ENCODE data around the gene RASD2.

The RASD2 gene

GRCh38 chr22:35561796-35562526, 21.3 kb downstream of the RASD2 start:
- DNase-seq: no peak

- no peak for DNase-seq
These were observed 22.6 kb downstream of the RASD2 start for GRCh38 chr22:35563211-35563610.

- DNase-seq: no peak
These were observed 24.6 kb downstream of the RASD2 start for GRCh38 chr22:35564975-35565867.

GRCh38 chr22:35567351-35568141, 26.9 kb downstream of the RASD2 start:
- DNase-seq: no peak

GRCh38 chr22:35568751-35569739, 28.4 kb downstream of the RASD2 start:
- DNase-seq: no peak

GRCh38 chr22:35569916-35570315, 29.3 kb downstream of the RASD2 start:
- no peak for DNase-seq

GRCh38 chr22:35570686-35571194, 30.1 kb downstream of the RASD2 start:
- DNase-seq: no peak

- no peak for DNase-seq
These were observed 31.9 kb downstream of the RASD2 start for GRCh38 chr22:35572556-35572955.

GRCh38 chr22:35575116-35575748, 34.6 kb downstream of the RASD2 start:
- no peak for DNase-seq

- DNase-seq: no peak
These were observed 36.0 kb downstream of the RASD2 start for GRCh38 chr22:35576671-35577070.

- no peak for DNase-seq
These were observed 37.4 kb downstream of the RASD2 start for GRCh38 chr22:35577799-35578659.

GRCh38 chr22:35578836-35579575, 38.4 kb downstream of the RASD2 start:
- DNase-seq: no peak

GRCh38 chr22:35580351-35581022, 39.9 kb downstream of the RASD2 start:
- no peak for DNase-seq

- DNase-seq: no peak
These were observed 40.4 kb downstream of the RASD2 start for GRCh38 chr22:35581023-35581413.

- no peak for DNase-seq
These were observed 41.7 kb downstream of the RASD2 start for GRCh38 chr22:35582218-35582860.

- DNase-seq: no peak
These were observed 42.4 kb downstream of the RASD2 start for GRCh38 chr22:35582861-35583670.

GRCh38 chr22:35586771-35587170, 46.1 kb downstream of the RASD2 start:
- no peak for DNase-seq
